ENCODE results near the gene RAD51D.

The RAD51D gene

DNA sequence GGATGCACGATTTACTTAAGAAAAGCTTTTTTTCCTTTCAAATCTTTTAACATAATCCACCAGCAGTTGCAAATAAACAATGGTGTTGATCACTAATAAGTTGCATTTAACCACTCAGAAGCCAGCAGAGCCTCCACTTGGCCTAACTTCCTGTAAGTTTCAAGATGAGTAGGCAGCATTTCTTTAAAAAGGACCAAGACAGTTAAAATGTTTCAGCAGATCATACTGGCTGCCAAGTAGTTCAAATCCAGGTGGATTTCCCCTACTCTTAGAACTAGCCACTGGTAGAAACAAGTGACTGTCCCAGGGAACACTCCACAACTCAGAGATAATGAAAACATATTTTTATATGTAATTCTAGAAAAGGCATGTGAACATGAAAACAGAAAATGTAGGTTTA is 39.1 kb downstream of the RAD51D start:
- TF ChIP-seq, protein P1, sequence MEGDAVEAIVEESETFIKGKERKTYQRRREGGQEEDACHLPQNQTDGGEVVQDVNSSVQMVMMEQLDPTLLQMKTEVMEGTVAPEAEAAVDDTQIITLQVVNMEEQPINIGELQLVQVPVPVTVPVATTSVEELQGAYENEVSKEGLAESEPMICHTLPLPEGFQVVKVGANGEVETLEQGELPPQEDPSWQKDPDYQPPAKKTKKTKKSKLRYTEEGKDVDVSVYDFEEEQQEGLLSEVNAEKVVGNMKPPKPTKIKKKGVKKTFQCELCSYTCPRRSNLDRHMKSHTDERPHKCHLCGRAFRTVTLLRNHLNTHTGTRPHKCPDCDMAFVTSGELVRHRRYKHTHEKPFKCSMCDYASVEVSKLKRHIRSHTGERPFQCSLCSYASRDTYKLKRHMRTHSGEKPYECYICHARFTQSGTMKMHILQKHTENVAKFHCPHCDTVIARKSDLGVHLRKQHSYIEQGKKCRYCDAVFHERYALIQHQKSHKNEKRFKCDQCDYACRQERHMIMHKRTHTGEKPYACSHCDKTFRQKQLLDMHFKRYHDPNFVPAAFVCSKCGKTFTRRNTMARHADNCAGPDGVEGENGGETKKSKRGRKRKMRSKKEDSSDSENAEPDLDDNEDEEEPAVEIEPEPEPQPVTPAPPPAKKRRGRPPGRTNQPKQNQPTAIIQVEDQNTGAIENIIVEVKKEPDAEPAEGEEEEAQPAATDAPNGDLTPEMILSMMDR (IDR thresholded peaks at IDR 0.05; ENCODE audit: low read depth, low read length), result no peak
- no peak overlapping the region for H3K4me3 ChIP-seq (ENCODE audit: low read depth, low read length)
- H3K36me3 ChIP-seq, result no peaks in the 10 kb centered on the region
- H3K9me3 ChIP-seq, result no peaks in the 10 kb centered on the region
- H3K27me3 ChIP-seq, result no peaks in the 10 kb centered on the region
- no peak for DNase-seq
- peaks cover 5% of the 10 kb centered on the region for H3K4me1 ChIP-seq

DNA sequence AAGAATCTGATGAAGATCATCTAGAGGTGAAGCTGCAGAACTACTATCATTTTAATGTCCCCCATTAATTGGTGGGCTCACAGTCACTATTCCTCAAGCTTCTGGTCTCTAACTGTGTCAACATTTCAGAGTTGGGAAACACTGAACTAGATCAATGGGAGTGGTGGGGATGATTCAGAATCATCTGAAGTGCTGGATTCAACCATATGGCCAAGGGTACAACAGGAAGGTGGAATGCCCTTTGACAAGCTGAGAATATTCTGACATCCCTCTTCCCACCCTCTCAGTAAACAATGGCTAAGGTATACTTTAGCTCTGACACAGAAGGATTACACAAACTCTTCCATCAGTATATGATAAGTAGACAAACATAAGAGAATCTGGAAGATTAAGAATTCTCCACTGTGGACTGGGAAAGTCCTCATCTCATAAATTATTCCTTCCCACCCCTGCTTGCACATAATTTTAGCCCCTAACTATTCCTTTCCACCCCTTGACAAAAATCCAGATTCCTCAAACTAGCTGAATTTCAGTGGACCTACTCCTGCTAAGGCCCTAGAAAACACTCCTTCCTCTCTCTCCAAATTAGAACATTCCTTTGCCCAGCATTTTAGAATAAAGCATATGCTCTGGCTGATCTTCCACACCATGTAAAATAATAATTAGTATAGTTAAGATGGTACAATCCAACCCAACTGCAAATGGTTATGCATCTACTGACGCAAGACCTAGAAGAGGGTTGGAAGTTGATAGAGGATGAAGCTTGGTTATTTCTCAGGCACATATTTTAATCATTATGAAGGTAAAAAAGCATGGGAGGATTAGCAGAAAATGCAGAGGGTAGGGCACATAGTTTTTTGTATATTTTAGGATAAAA is 39.9 kb downstream of the RAD51D start:
- H3K9me3 ChIP-seq, result no peaks in the 10 kb centered on the region

DNA sequence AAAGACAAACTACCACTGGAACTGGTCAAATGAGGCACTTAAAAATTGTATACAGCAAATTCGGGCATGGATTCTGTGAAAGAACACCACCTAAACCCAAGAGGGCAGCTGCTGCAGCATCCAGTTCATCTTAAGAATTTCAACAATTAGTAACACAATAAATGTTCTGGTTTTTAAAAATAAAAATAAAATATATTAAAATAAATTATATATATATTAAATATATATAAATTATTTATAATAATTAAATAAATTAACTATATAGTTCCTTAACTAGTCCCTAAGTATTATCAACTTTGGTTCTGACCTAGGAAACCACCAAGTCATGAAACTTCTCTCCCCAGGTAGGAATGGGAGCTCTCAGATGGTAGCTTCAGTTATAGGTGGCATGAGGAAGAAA is 42.8 kb downstream of the RAD51D start:
- TF ChIP-seq, protein P1 (IDR thresholded peaks at IDR 0.05; ENCODE audit: low read depth, low read length), result no peak
- no peak overlapping the region for H3K4me3 ChIP-seq (ENCODE audit: low read depth, low read length)
- H3K9me3 ChIP-seq, result no peaks in the 10 kb centered on the region
- peaks cover 2% of the 10 kb centered on the region for H3K4me1 ChIP-seq
- H3K27me3 ChIP-seq, result no peaks in the 10 kb centered on the region
- no peaks in the 10 kb centered on the region for H3K36me3 ChIP-seq
- no peak for DNase-seq

More for the DNA sequence above, 39.9 kb downstream of the RAD51D start:
- TF ChIP-seq, protein P1 (IDR thresholded peaks at IDR 0.05; ENCODE audit: low read depth, low read length), result no peak
- Histone ChIP-seq H3K4me3 (ENCODE audit: low read depth, low read length) (no peak overlapping the region), H3K36me3 (no peaks in the 10 kb centered on the region), H3K27me3 (no peaks in the 10 kb centered on the region), H3K4me1 (peaks cover 5% of the 10 kb centered on the region)
- no peak for DNase-seq

DNA sequence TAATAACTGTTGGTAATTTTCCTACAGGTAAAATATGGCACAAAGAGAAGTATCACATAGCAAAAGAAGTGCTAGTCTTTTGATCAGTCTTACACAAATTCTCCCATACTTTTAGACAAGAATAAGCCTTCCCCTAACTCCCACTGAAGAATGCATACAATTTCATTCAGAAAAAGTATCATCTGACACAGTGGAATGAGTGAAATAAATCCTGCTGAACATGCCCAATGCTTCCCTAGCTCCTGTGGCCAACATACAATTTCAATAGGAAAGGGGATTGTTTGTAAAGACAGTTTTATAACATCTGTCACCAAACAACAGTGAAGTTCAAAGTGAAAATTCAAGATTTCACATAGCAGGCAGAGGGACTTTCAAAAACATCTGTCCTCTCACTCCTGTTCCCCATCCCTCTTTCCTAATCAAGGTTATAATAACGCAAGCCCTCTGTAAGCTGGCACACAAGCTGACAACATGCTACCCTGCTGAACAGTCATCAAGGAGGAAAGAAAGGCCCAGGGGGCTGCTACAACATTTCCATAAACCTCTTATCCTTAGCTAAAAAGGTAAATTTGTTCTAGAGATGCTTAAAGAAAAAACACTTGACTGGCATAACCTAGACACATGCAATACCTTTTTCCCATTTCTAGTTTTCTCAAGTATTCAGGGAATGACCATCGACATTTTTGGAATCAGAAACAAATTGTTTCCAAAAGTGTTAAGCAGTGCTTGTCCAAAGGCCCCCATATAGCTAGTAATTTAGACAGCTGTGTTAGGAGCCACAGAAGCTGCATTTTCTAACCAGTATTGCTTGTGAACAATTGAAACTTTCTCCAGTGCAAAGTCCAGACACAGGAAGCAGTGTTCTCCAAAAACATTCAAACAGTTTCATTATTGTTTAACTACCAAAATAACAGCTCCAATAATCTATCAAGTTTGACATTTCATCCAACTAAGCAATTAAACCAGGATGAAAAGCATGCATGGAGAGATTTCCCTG is 44.7 kb downstream of the RAD51D start:
- Histone ChIP-seq H3K4me3 (ENCODE audit: low read depth, low read length) (no peak overlapping the region), H3K9me3 (no peaks in the 10 kb centered on the region), H3K36me3 (no peaks in the 10 kb centered on the region), H3K4me1 (no peaks in the 10 kb centered on the region), H3K27me3 (no peaks in the 10 kb centered on the region)
- no peak for DNase-seq
- TF ChIP-seq, protein P1 (IDR thresholded peaks at IDR 0.05; ENCODE audit: low read depth, low read length), result no peak

DNA sequence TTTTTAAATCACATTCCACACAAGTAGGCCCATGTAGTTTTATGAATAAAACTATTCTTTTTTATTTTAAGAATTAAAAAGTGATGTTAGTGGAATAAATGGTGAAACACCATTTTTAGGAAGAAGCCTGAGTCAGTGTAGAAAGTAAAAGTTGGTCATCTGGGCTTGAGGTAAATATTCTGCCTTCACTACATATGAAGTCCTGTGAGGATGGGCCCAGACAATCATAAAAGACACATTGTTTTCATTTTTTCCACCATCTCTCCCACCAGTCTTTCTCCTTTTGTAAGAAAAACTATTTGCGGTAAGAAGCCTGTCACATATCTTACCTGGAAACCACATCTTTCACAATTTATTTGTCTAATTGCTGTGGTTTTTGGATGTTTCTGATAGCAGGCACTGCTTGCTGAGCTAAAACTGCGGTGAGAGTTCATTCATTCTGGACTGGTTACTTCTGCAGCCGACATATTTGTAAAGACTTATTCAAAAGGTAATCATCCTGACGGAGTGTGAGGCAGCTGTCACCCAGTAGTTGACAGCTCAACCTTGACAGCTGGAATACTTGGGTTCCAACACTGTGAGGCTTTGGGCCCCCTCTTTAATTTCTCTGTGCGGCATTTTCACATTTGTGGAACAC is 45.6 kb downstream of the RAD51D start:
- Histone ChIP-seq H3K9me3 (no peaks in the 10 kb centered on the region), H3K4me3 (ENCODE audit: low read depth, low read length) (no peak overlapping the region), H3K27me3 (no peaks in the 10 kb centered on the region), H3K4me1 (no peaks in the 10 kb centered on the region), H3K36me3 (no peaks in the 10 kb centered on the region)
- TF ChIP-seq, protein P1 (IDR thresholded peaks at IDR 0.05; ENCODE audit: low read depth, low read length), result no peak
- no peak for DNase-seq

Data from BE2C (cell line).